Endothelial cell of hepatic sinusoid (primary cell): ENCODE measurements around the gene HOXD8.

Source experiments
- in situ Hi-C: cut with HindIII; loops from 2 replicates; pipeline ENCODE4 v1.10.0; 2017; ENCODE audit warnings: low sequenced_read_pairs

The HOXD8 gene

GRCh38 chr2:176114120-176114929 lies 15.2 kb upstream of the HOXD8 start:
- in situ Hi-C loops = loop anchor here (25.0 kb wide), 1 partner anchor 1023 kb away; no protein-coding TSS in a partner anchor

GRCh38 chr2:176114930-176115625 lies 14.4 kb upstream of the HOXD8 start:
- in situ Hi-C loops = loop anchor here (25.0 kb wide), 1 partner anchor 1022 kb away; no protein-coding TSS in a partner anchor

GRCh38 chr2:176115883-176116813 lies 13.4 kb upstream of the HOXD8 start, which contains the start of gene HOXD10:
TSS of gene HOXD10 (plus strand) at chr2:176116778. CDS start at chr2:176116834, 56 bp downstream.
- in situ Hi-C loops = loop anchor here (25.0 kb wide), 1 partner anchor 1021 kb away; no protein-coding TSS in a partner anchor

GRCh38 chr2:176117162-176117822 lies 12.2 kb upstream of the HOXD8 start:
- in situ Hi-C loops = loop anchor here (25.0 kb wide), 1 partner anchor 1020 kb away; no protein-coding TSS in a partner anchor

GRCh38 chr2:176117823-176118371 lies 11.6 kb upstream of the HOXD8 start:
- in situ Hi-C loops = loop anchor here (25.0 kb wide), 1 partner anchor 1019 kb away; no protein-coding TSS in a partner anchor

GRCh38 chr2:176118601-176119339 lies 10.7 kb upstream of the HOXD8 start:
- in situ Hi-C loops = loop anchor here (25.0 kb wide), 1 partner anchor 1019 kb away; no protein-coding TSS in a partner anchor

GRCh38 chr2:176120364-176121189 lies 8.9 kb upstream of the HOXD8 start:
- in situ Hi-C loops = loop anchor here (25.0 kb wide), 1 partner anchor 1017 kb away; no protein-coding TSS in a partner anchor

GRCh38 chr2:176121190-176122051 lies 8.1 kb upstream of the HOXD8 start:
- in situ Hi-C loops = loop anchor here (25.0 kb wide), 1 partner anchor 1016 kb away; no protein-coding TSS in a partner anchor

GRCh38 chr2:176122052-176122682 lies 7.3 kb upstream of the HOXD8 start:
- in situ Hi-C loops = loop anchor here (25.0 kb wide), 1 partner anchor 1015 kb away; no protein-coding TSS in a partner anchor

GRCh38 chr2:176122683-176123410 lies 6.7 kb upstream of the HOXD8 start, which contains the start of gene HOXD9:
TSS of gene HOXD9 (plus strand) at chr2:176122719. CDS start at chr2:176122769, 50 bp downstream.
- in situ Hi-C loops = loop anchor here (25.0 kb wide), 1 partner anchor 1014 kb away; no protein-coding TSS in a partner anchor

GRCh38 chr2:176123411-176124109 lies 5.9 kb upstream of the HOXD8 start:
- in situ Hi-C loops = loop anchor here (25.0 kb wide), 1 partner anchor 1014 kb away; no protein-coding TSS in a partner anchor

GRCh38 chr2:176124110-176124946 lies 5.2 kb upstream of the HOXD8 start:
- in situ Hi-C loops = loop anchor here (25.0 kb wide), 1 partner anchor 1013 kb away; no protein-coding TSS in a partner anchor

GRCh38 chr2:176124947-176125771 lies 4.3 kb upstream of the HOXD8 start:
- in situ Hi-C loops = loop anchor here (25.0 kb wide), 1 partner anchor 1012 kb away; no protein-coding TSS in a partner anchor
